DOHH2 (cell line): ENCODE results near the gene ANTXR1.

ENCODE experiments used
- H3F3A ChIP-seq: fragments of 200-600 bp; sonication (generic), shearing (Covaris generic); 2 replicates; pipeline ENCODE4 v1.6.0; 2016; ENCODE audit warnings: antibody characterized with exemption, mild to moderate bottlenecking; ENCODE audit not compliant: control insufficient read depth, insufficient read depth
- H3K27ac ChIP-seq: fragments of 200-600 bp; sonication (generic); 2 replicates; pipeline ENCODE4 v1.5.1; 2014; ENCODE audit warnings: low read depth, mild to moderate bottlenecking, low read length, moderate library complexity
- H3K27me3 ChIP-seq: fragments of 200-600 bp; sonication (generic); 2 replicates; pipeline ENCODE4 v1.6.1; 2014; ENCODE audit warnings: mild to moderate bottlenecking, low read length, mixed read lengths; ENCODE audit not compliant: control insufficient read depth
- H3K36me3 ChIP-seq: fragments of 200-600 bp; sonication (generic); 2 replicates; pipeline ENCODE4 v1.6.1; 2014; ENCODE audit warnings: mild to moderate bottlenecking, low read length, moderate library complexity, mixed read lengths; ENCODE audit not compliant: control insufficient read depth
- H3K4me1 ChIP-seq: fragments of 200-600 bp; sonication (generic); 2 replicates; pipeline ENCODE4 v1.6.1; 2014; ENCODE audit warnings: mild to moderate bottlenecking, low read length, mixed read lengths; ENCODE audit not compliant: control insufficient read depth
- H3K4me2 ChIP-seq: fragments of 200-600 bp; sonication (generic); 2 replicates; pipeline ENCODE4 v1.6.0; 2014; ENCODE audit warnings: mild to moderate bottlenecking, low read length, moderate library complexity
- H3K4me3 ChIP-seq: fragments of 200-600 bp; sonication (generic); 2 replicates; pipeline ENCODE4 v1.5.1; 2014; ENCODE audit warnings: mild to moderate bottlenecking, low read length, mixed read lengths
- H3K79me2 ChIP-seq: fragments of 200-600 bp; sonication (generic); 2 replicates; pipeline ENCODE4 v1.6.1; 2014; ENCODE audit warnings: mild to moderate bottlenecking, low read length, mixed read lengths; ENCODE audit not compliant: control insufficient read depth
- H3K9me2 ChIP-seq: fragments of 200-600 bp; sonication (generic); replicated peaks from 2 replicates; pipeline ENCODE4 v1.6.1; 2014; ENCODE audit warnings: mild to moderate bottlenecking, low read length, mixed read lengths; ENCODE audit not compliant: control insufficient read depth
- H3K9me3 ChIP-seq: fragments of 200-600 bp; sonication (generic); 2 replicates; pipeline ENCODE4 v1.6.1; 2014; ENCODE audit warnings: antibody characterized with exemption, low read length, mixed read lengths; ENCODE audit not compliant: control insufficient read depth, insufficient read depth
- H4K20me1 ChIP-seq: fragments of 200-600 bp; sonication (generic); 2 replicates; pipeline ENCODE4 v1.6.0; 2014; ENCODE audit warnings: low read depth, mild to moderate bottlenecking, antibody characterized with exemption, low read length, moderate library complexity; ENCODE audit not compliant: control insufficient read depth, insufficient read depth
- EZH2phosphoT487 ChIP-seq: fragments of 200-600 bp; sonication (generic); IDR thresholded peaks from 2 replicates; pipeline ENCODE4 v1.6.1; 2017; ENCODE audit warnings: borderline replicate concordance, mild to moderate bottlenecking, antibody characterized with exemption, low read length, moderate library complexity, mixed read lengths
- TF ChIP-seq, protein P1 (sequence below): fragments of 200-600 bp; sonication (generic); IDR thresholded peaks from one replicate; pipeline ENCODE4 v1.5.1; 2014; ENCODE audit warnings: antibody characterized with exemption, mild to moderate bottlenecking, low read depth, low read length; ENCODE audit not compliant: poor library complexity, severe bottlenecking

ANTXR1 gene

DNA sequence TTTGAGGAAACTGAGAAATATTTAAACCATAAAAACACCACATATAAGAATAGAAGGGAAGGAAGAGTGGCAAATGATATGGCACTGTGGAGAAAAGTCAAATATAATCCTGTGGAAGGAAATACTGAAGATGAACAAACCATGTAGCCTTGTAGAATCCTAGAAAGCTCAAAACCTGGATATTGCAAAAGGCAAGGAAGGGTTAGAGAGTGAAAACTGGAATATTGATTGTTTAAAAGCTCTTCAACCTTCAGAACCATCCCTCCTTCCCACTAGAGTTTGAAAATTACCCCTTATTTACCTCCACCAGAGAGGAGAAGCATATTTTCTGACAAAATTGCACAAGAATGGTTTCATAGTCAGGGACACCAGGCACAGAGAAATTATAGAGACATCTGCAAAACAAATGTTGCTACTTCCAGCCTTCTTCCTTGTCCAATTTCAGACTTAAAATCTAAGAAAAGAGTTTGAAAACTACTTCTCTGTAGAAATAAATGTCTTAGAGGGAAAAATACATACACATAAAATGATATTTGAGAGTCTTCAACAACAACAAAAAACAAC is 48.0 kb downstream of the ANTXR1 start:
- no peaks in the 10 kb centered on the region for H3K79me2 ChIP-seq
- no peaks in the 10 kb centered on the region for H3K9me2 ChIP-seq
- H3K36me3 ChIP-seq: no peaks in the 10 kb centered on the region
- no peaks in the 10 kb centered on the region for H4K20me1 ChIP-seq
- H3K4me2 ChIP-seq: no peak overlapping the region
- TF ChIP-seq, protein P1, sequence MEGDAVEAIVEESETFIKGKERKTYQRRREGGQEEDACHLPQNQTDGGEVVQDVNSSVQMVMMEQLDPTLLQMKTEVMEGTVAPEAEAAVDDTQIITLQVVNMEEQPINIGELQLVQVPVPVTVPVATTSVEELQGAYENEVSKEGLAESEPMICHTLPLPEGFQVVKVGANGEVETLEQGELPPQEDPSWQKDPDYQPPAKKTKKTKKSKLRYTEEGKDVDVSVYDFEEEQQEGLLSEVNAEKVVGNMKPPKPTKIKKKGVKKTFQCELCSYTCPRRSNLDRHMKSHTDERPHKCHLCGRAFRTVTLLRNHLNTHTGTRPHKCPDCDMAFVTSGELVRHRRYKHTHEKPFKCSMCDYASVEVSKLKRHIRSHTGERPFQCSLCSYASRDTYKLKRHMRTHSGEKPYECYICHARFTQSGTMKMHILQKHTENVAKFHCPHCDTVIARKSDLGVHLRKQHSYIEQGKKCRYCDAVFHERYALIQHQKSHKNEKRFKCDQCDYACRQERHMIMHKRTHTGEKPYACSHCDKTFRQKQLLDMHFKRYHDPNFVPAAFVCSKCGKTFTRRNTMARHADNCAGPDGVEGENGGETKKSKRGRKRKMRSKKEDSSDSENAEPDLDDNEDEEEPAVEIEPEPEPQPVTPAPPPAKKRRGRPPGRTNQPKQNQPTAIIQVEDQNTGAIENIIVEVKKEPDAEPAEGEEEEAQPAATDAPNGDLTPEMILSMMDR: no peak
- no peak for TF ChIP-seq EZH2phosphoT487
- peaks cover 8% of the 10 kb centered on the region for H3K27me3 ChIP-seq
- no peak overlapping the region for H3K27ac ChIP-seq
- H3K4me3 ChIP-seq: no peak overlapping the region
- no peaks in the 10 kb centered on the region for H3F3A ChIP-seq
- no peaks in the 10 kb centered on the region for H3K9me3 ChIP-seq
- no peaks in the 10 kb centered on the region for H3K4me1 ChIP-seq

DNA sequence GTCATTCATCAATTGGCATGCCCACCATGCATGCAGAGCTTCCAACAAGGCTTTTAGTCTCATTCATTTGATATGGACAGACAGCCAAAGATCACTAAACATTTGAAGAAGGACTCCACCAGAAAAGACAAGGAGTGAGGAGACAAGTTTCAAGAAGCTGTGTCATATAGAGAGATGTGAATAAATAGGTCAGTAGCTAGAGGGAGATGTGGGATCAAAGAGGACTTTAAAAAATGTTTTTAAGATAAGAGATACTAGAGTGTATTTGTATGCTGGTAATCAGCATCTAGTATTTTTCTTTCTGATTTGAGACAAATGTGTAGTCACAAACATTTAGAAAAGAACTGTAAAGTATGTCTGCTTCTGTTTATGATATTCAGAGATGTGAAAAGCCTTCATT is 48.5 kb downstream of the ANTXR1 start:
- H3K4me2 ChIP-seq: no peak overlapping the region
- TF ChIP-seq EZH2phosphoT487: no peak
- TF ChIP-seq, protein P1: no peak
- H3K4me1 ChIP-seq: no peaks in the 10 kb centered on the region
- H3K4me3 ChIP-seq: no peak overlapping the region
- H3K79me2 ChIP-seq: no peaks in the 10 kb centered on the region
- H3F3A ChIP-seq: no peaks in the 10 kb centered on the region
- no peak overlapping the region for H3K27ac ChIP-seq
- no peaks in the 10 kb centered on the region for H3K36me3 ChIP-seq
- no peaks in the 10 kb centered on the region for H3K9me2 ChIP-seq
- no peaks in the 10 kb centered on the region for H4K20me1 ChIP-seq
- H3K9me3 ChIP-seq: no peaks in the 10 kb centered on the region
- H3K27me3 ChIP-seq: peaks cover 8% of the 10 kb centered on the region

DNA sequence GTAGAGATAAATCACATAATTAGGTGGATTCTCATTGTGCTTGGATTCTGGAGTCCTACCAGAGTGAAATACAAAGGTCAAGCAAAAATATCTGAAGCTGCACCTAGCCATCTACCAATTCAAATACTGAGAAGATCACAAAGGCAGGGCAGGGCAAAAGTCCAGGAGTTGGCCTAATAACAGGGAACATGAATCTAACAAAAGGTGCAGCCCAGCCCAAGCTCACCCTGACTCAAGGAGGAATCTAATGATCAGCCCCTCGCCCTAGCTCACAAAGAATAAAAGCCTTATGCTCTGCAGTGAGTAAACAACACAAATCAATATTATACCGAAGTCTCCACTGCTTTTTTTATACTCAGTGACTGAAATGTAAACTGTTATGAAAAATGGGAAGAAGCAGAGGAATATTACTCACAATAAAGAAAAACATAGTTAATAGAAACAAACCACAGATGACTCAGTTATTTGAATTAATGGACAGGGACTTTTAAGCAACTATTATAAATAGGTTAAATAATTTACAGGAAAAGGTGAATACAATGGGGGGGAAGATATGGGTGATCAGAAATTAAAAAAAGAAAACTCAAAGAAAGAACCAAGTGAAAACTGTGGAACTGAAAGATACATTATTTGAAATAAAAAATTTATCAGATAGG is 49.5 kb downstream of the ANTXR1 start:
- Histone ChIP-seq H3F3A (no peaks in the 10 kb centered on the region), H3K27me3 (peaks cover 8% of the 10 kb centered on the region), H3K27ac (no peak overlapping the region), H4K20me1 (no peaks in the 10 kb centered on the region), H3K9me2 (no peaks in the 10 kb centered on the region), H3K4me3 (no peak overlapping the region), H3K79me2 (no peaks in the 10 kb centered on the region), H3K4me1 (no peaks in the 10 kb centered on the region), H3K36me3 (no peaks in the 10 kb centered on the region), H3K4me2 (no peak overlapping the region), H3K9me3 (no peaks in the 10 kb centered on the region)
- TF ChIP-seq, protein P1: no peak
- no peak for TF ChIP-seq EZH2phosphoT487
